ENCODE data around the gene DHCR7.

DHCR7 gene

GRCh38 chr11:71410363-71410966 is 37.7 kb downstream of the DHCR7 start:
- no peak for DNase-seq (ENCODE audit: low read depth)

GRCh38 chr11:71408826-71409225 is 39.4 kb downstream of the DHCR7 start:
- DNase-seq (ENCODE audit: low read depth), result no peak

GRCh38 chr11:71407356-71407755 is 40.8 kb downstream of the DHCR7 start:
- DNase-seq (ENCODE audit: low read depth), result no peak

GRCh38 chr11:71406681-71407080 is 41.5 kb downstream of the DHCR7 start:
- DNase-seq (ENCODE audit: low read depth), result no peak

GRCh38 chr11:71404209-71404608 is 44.0 kb downstream of the DHCR7 start:
- DNase-seq (ENCODE audit: low read depth), result no peak

- DNase-seq (ENCODE audit: low read depth), result no peak
Measured at GRCh38 chr11:71402878-71403277, 45.3 kb downstream of the DHCR7 start.

GRCh38 chr11:71400216-71400615 is 48.0 kb downstream of the DHCR7 start:
- DNase-seq (ENCODE audit: low read depth), result no peak

- no peak for DNase-seq (ENCODE audit: low read depth)
Measured at GRCh38 chr11:71399341-71399740, 48.9 kb downstream of the DHCR7 start.

GRCh38 chr11:71397961-71398360 is 50.2 kb downstream of the DHCR7 start:
- no peak for DNase-seq (ENCODE audit: low read depth)

- DNase-seq (ENCODE audit: low read depth), result no peak
Measured at GRCh38 chr11:71397331-71397860, 50.8 kb downstream of the DHCR7 start.

GRCh38 chr11:71396548-71397123 is 51.6 kb downstream of the DHCR7 start:
- no peak for DNase-seq (ENCODE audit: low read depth)

GRCh38 chr11:71395774-71396173 is 52.4 kb downstream of the DHCR7 start:
- DNase-seq (ENCODE audit: low read depth), result no peak

- no peak for DNase-seq (ENCODE audit: low read depth)
Measured at GRCh38 chr11:71395263-71395560, 53.0 kb downstream of the DHCR7 start.

- DNase-seq (ENCODE audit: low read depth), result no peak
Measured at GRCh38 chr11:71393283-71393682, 54.9 kb downstream of the DHCR7 start.

- no peak for DNase-seq (ENCODE audit: low read depth)
Measured at GRCh38 chr11:71391796-71392195, 56.4 kb downstream of the DHCR7 start.

GRCh38 chr11:71391352-71391751 is 56.8 kb downstream of the DHCR7 start:
- DNase-seq (ENCODE audit: low read depth), result no peak

GRCh38 chr11:71388637-71389235 is 59.5 kb downstream of the DHCR7 start:
- DNase-seq (ENCODE audit: low read depth), result no peak

- no peak for DNase-seq (ENCODE audit: low read depth)
Measured at GRCh38 chr11:71387784-71388636, 60.2 kb downstream of the DHCR7 start.

GRCh38 chr11:71387200-71387599 is 61.0 kb downstream of the DHCR7 start:
- DNase-seq (ENCODE audit: low read depth), result no peak

- no peak for DNase-seq (ENCODE audit: low read depth)
Measured at GRCh38 chr11:71386202-71386601, 62.0 kb downstream of the DHCR7 start.

GRCh38 chr11:71385091-71385490 is 63.1 kb downstream of the DHCR7 start:
- DNase-seq (ENCODE audit: low read depth), result no peak

GRCh38 chr11:71384561-71384960 is 63.6 kb downstream of the DHCR7 start:
- no peak for DNase-seq (ENCODE audit: low read depth)

All from stromal cell of bone marrow (primary cell).